T-cell (primary cell): ENCODE results near the gene NMRK2. TPM values are rescaled to one million over a fixed set of nuclear protein-coding genes. Genes with fewer than 3 reads are reported as not detected.

Experiments used
- ATAC-seq, 4 experiments: fragments of 200-7000 bp in 3 of 4; fragments of 150-1000 bp in 1 of 4; cut with Tn5 transposase; replicated peaks in 1 of 4; 1 replicate in 3 of 4; 2 replicates in 1 of 4; pipeline ENCODE4 v1.10.0; 2021; ENCODE audit warnings: moderate library complexity in 3 of 4, mild to moderate bottlenecking in 2 of 4, moderate number of reproducible peaks in 1 of 4
- CTCF ChIA-PET, 2 donors: fragments of 300-600 bp; sonication (Branson Sonifier 250); formaldehyde crosslinking; loops; one replicate each; lab custom pipeline; 2022; ENCODE audit warnings: antibody characterized with exemption in 2 of 2; lab: Charles Lee
- POLR2A ChIA-PET, 2 donors: fragments of 300-600 bp; sonication (Branson Sonifier 250); formaldehyde crosslinking; loops; one replicate each; lab custom pipeline; 2022; ENCODE audit warnings: antibody characterized with exemption in 2 of 2; lab: Charles Lee
- DNase-seq, 35 experiments: peaks; one replicate each; pipeline versions ENCODE4 v3.0.0 to v3.0.0-alpha.2; 2013 to 2023
- H3K27ac ChIP-seq: one replicate; pipeline ENCODE4 v1.5.1; 2013; ENCODE audit warnings: low read length
- H3K27me3 ChIP-seq, 2 experiments: replicated peaks in 1 of 2; 1 replicate in 1 of 2; 2 replicates in 1 of 2; pipeline versions ENCODE4 v1.6.1 to v1.7.0; 2013; ENCODE audit warnings: low read length in 1 of 2, mixed read lengths in 1 of 2; ENCODE audit not compliant: control insufficient read depth in 2 of 2, insufficient read depth in 2 of 2; ENCODE audit errors: extremely low read depth in 1 of 2
- H3K36me3 ChIP-seq, 2 donors: 1 replicate in 1 of 2; 2 replicates in 1 of 2; pipeline versions ENCODE4 v1.6.1 to v1.7.0; 2013; ENCODE audit warnings: low read length in 1 of 2; ENCODE audit not compliant: control insufficient read depth in 2 of 2, insufficient read depth in 1 of 2; ENCODE audit errors: extremely low read depth in 1 of 2
- H3K4me1 ChIP-seq, 2 experiments: 1 replicate in 1 of 2; 2 replicates in 1 of 2; pipeline versions ENCODE4 v1.6.1 to v1.7.0; 2013; ENCODE audit warnings: low read length in 2 of 2, mixed read lengths in 1 of 2; ENCODE audit not compliant: insufficient read depth in 2 of 2, control insufficient read depth in 1 of 2; ENCODE audit errors: extremely low read depth in 1 of 2
- H3K4me3 ChIP-seq, 2 donors: 1 replicate in 1 of 2; 2 replicates in 1 of 2; pipeline versions ENCODE4 v1.5.1 to v1.7.0; 2013; ENCODE audit warnings: mild to moderate bottlenecking in 2 of 2, low read length in 1 of 2, moderate library complexity in 1 of 2; ENCODE audit not compliant: control insufficient read depth in 1 of 2; ENCODE audit errors: extremely low read depth in 1 of 2
- H3K9me3 ChIP-seq: 2 replicates; pipeline ENCODE4 v1.7.0; 2013
- H3K27ac Mint-ChIP-seq, 2 donors: one replicate each; pipeline ENCODE4 v1.8.0; 2020 to 2021; ENCODE audit warnings: mild to moderate bottlenecking in 2 of 2, mixed read lengths in 2 of 2
- H3K27me3 Mint-ChIP-seq, 2 donors: one replicate each; pipeline ENCODE4 v1.8.0; 2021 to 2022; ENCODE audit warnings: mixed read lengths in 2 of 2
- H3K36me3 Mint-ChIP-seq: one replicate; pipeline ENCODE4 v1.8.0; 2021; ENCODE audit warnings: mixed read lengths
- H3K4me1 Mint-ChIP-seq, 3 donors: one replicate each; pipeline ENCODE4 v1.8.0; 2020 to 2022; ENCODE audit warnings: mixed read lengths in 3 of 3, mild to moderate bottlenecking in 1 of 3
- H3K4me3 Mint-ChIP-seq, 3 donors: one replicate each; pipeline ENCODE4 v1.8.0; 2020 to 2022; ENCODE audit warnings: mild to moderate bottlenecking in 3 of 3, mixed read lengths in 3 of 3, moderate library complexity in 3 of 3
- H3K9me3 Mint-ChIP-seq, 3 donors: one replicate each; pipeline ENCODE4 v1.8.0; 2020 to 2022; ENCODE audit warnings: mixed read lengths in 3 of 3
- whole genome bisulfite sequencing: methylation state at CpG from one replicate; pipeline ENCODE4 v1.1.5; 2013; ENCODE audit warnings: missing lambda C conversion rate; ENCODE audit not compliant: insufficient coverage; 5-methylcytosine and 5-hydroxymethylcytosine counted together
- total RNA-seq, 35 experiments: library from RNA in 6 of 35; stranded (reverse) in 6 of 35; fragments of 120-200 nt in 1 of 35; gene quantifications; one replicate each; pipeline versions ENCODE4 v1.2.1 to v1.2.4 and lab custom pipeline; 2013 to 2026

NMRK2 gene
- total RNA-seq, 5 donors from 2014 or later (not counting 1 experiment from before 2014, with no cell fraction given) = not detected

DNA sequence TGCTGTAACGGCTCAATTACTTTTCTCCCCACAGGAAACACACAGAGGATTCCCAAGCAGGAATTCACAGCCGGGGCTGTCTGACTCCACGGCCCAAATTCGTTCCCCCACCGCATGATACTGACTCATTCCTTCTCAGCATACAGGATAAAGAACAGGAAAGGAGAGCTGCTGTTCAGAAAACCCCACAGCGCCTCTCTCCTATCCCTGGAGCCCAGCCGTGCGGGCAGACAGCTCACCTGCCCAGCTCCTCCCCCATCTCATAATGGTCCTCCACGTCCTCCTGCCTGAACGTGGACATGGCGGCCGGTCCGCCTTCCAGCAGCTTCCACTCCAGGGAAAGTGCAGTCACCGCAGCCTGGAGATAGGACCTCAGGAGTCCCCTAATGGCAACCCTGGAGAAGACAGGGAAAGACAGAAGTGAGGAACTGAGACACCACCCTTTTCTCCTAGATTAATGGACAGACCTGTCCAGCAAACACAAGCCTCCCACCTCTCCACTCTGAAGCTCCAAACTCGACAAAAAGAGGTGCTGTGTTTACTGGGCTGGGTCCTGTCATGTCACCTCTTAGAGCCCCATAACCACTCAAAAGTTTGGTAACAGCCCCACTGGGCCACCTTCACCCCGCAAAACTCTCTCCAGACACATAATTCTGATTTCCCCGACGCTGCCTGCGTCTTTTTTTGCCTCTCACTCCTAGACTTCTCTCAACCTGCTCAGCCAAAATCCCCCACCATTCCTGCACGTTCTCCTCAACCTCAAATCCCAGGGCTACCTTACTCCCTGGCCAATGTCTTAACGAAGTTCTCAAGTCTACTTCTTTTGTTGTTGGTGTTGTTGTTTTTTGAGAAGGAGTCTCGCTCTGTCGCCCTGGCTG, 36.8 kb downstream of the NMRK2 start:
- 69% methylated on average over 13 of the region's 23 CpGs for WGBS
- Mint-ChIP-seq H3K27me3 (no peaks in the 10 kb centered on the region), H3K4me3 (peak overlapping the region; percentile 82 to 88 (median 87)), H3K9me3 (no peaks in the 10 kb centered on the region), H3K27ac (peak overlapping the region; percentile 78 to 84), H3K4me1 (peaks cover 19 to 34% (median 30%) of the 10 kb centered on the region in 3 donors), H3K36me3 (peaks cover 10% of the 10 kb centered on the region)
- Histone ChIP-seq H3K9me3 (no peaks in the 10 kb centered on the region), H3K4me1 (peaks cover 4 to 33% of the 10 kb centered on the region in 2 experiments), H3K27ac (no peak overlapping the region), H3K36me3 (peaks cover 5 to 32% of the 10 kb centered on the region in 2 donors), H3K4me3 (peak overlapping the region; percentile 75 to 95), H3K27me3 (no peaks in the 10 kb centered on the region)
- ChIA-PET POLR2A (interaction anchor here (0.5 to 0.9 kb wide), 3 partner anchors 16 to 21 kb away, joined by 3 to 11 read pairs (median 3); partner anchors contain the start of gene EEF2 (in 1 of the 2)), CTCF (interaction anchor here in 1 of 2 donors (0.6 kb wide), 1 partner anchor 18 kb away, joined by 6 read pairs; no protein-coding TSS in a partner anchor)
- ATAC-seq (no peak), DNase-seq (no peak)

DNA sequence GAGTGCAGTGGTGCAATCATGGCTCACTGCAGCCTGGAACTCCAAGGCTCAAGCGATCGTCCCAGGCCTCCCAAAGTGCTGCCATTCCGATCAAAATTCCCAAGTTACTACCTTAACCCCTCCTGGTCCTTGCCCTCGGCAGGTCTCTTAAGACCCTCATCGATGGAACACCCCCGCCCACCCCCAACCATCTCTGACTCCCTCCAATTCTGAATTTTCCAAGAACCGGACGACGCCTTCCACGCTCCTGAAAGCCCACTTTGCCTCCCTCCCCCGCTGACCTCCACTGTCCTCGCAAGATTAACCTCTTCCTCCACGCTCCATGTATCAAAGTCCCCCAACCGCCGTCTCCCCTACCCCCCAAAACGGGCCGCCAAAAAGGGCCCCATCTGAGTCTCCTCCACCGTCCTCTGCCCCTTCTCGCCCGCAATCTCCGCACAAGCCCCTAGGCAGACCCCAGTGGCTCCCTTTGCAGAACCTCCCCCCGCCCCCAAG, 37.5 kb downstream of the NMRK2 start:
- CTCF ChIA-PET = interaction anchor here in 1 of 2 donors (0.8 to 1.1 kb wide), 3 partner anchors 15 to 19 kb away, joined by 3 to 7 read pairs (median 3); partner anchors contain the start of gene EEF2
- H3K9me3 Mint-ChIP-seq = no peaks in the 10 kb centered on the region
- Histone ChIP-seq H3K4me3 (peak overlapping the region; percentile 75 to 95), H3K27ac (peak overlapping the region; percentile 75), H3K27me3 (no peaks in the 10 kb centered on the region), H3K4me1 (peaks cover 4 to 33% of the 10 kb centered on the region in 2 experiments), H3K36me3 (peaks cover under 1 to 33% of the 10 kb centered on the region in 2 donors), H3K9me3 (no peaks in the 10 kb centered on the region)
- WGBS = 3% methylated on average over 21 of the region's 22 CpGs
- DNase-seq = no peak
- H3K27me3 Mint-ChIP-seq = no peaks in the 10 kb centered on the region
- H3K4me1 Mint-ChIP-seq = peaks cover 19 to 34% (median 30%) of the 10 kb centered on the region in 3 donors
- ATAC-seq = peak in 3 of 4 experiments; percentile 9 to 13 (median 13)
- H3K4me3 Mint-ChIP-seq = peak overlapping the region; percentile 82 to 88 (median 87)
- peaks cover 6% of the 10 kb centered on the region for H3K36me3 Mint-ChIP-seq
- POLR2A ChIA-PET = interaction anchor here (0.5 to 1.5 kb wide), 2 partner anchors 17 to 18 kb away, joined by 3 to 5 read pairs; no protein-coding TSS in a partner anchor
- peak overlapping the region; percentile 78 to 84 for H3K27ac Mint-ChIP-seq

DNA sequence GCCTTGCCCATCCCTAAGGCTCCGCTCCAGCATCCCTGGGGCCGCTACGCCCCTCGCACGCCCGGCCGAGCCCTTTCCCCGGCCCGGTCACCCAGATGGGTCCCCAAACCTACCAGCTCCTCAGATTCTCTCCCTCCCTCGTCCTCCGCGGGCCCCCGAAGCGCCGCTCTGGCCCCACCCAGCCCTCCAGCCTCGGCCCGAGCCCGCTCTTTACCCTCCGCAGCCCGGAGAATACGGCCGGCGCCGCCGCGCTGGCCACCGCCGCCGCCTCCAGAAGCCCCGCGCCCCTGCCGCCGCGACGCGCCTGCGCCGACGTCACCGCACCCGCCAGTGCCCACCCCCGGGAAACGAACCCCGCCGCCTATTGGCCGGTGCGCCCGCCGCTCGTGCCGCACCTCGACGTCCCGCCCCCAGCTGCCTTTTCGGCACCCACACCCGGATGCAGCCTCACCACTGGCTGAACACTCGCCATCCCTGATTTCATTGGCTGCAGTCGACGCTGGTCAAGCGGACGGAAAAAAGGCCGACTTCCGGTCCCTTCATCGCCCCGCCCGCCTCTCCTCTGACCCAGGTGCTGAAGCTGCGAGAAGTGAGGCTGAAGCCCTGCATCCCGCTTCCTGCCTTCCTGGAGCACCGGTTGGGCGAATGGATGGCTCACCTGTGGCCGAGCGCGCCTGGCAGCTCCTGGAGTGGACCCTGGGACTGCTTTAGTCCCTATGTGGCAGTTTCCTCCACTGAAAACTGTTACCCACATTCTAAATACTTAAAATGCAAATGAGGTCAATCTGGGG, 38.1 kb downstream of the NMRK2 start, which contains the start of gene DAPK3:
Gene DAPK3, minus strand, starts transcription at position 292 of the 791 bp plus-strand sequence. CDS start 1,364 bp downstream, outside the sequence.
- Histone ChIP-seq H3K36me3 (peaks cover 0 to 35% of the 10 kb centered on the region in 2 donors), H3K27me3 (no peaks in the 10 kb centered on the region), H3K4me1 (peaks cover 4 to 33% of the 10 kb centered on the region in 2 experiments), H3K27ac (peak within 1 kb of the TSS; percentile 75), H3K4me3 (peak within 1 kb of the TSS; percentile 75 to 95), H3K9me3 (no peaks in the 10 kb centered on the region)
- Mint-ChIP-seq H3K4me1 (peaks cover 19 to 34% (median 28%) of the 10 kb centered on the region in 3 donors), H3K4me3 (peak within 1 kb of the TSS; percentile 82 to 88 (median 87)), H3K27me3 (no peaks in the 10 kb centered on the region), H3K9me3 (no peaks in the 10 kb centered on the region), H3K36me3 (peaks cover 6% of the 10 kb centered on the region), H3K27ac (peak within 1 kb of the TSS; percentile 78 to 84)
- under 1% methylated on average over 70 of the region's 73 CpGs for WGBS
- ChIA-PET CTCF (interaction anchor here in 1 of 2 donors (0.8 to 1.1 kb wide), 3 partner anchors 14 to 19 kb away, joined by 3 to 7 read pairs (median 3); partner anchors contain the start of gene EEF2), POLR2A (interaction anchor here (0.6 to 1.5 kb wide), 2 partner anchors 14 to 17 kb away, joined by 4 to 5 read pairs; partner anchors contain the start of gene EEF2 (in 1 of the 2))
- ATAC-seq (peak; percentile 87 to 97 (median 94)), DNase-seq (peak; percentile 71 to 92 (median 84))

DNA sequence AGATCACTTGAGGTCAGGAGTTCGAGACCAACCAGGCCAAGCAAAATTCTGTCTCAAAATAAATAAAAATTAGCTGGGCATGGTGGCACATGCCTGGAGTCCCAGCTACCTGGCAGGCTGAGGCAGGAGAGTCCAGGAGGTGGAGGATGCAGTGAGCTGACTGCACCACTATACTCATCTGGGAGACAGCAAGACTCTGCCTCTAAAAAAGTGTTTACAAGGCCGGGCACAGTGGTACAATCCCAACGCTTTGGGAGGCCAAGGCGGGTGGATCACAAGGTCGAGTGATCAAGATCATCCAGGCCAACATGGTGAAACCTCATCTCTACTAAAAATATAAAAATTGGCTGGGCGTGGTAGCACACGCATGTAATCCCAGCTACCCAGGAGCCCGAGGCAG, 42.3 kb downstream of the NMRK2 start:
- no peak overlapping the region for H3K27ac Mint-ChIP-seq
- WGBS = 93% methylated on average over 4 of the region's 8 CpGs

DNA sequence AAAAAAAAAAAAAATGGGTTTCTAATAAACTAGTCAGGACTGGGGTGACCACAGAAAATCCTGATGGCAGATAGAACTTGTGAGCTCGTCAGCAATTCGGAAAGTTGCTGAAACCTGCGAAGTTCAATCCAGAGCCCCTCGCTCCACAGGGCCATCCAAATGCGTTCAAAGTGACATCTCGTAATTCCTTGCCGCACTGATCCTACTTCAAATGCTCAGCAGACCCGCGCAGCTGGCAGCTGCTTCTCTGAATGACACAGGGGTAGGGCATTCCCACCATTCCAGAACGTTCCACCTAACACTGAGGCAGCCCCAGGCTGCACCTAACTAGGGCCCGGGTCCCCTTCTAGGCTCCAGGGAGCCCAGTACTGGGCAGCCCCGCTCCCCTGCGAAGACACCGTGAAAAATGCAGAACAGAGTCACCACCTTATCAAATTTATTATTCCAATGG, 42.8 kb downstream of the NMRK2 start:
- ChIA-PET CTCF (interaction anchor here in 1 of 2 donors (0.6 to 1.0 kb wide), 3 partner anchors 12 to 30 kb away, joined by 3 to 5 read pairs (median 3); no protein-coding TSS in a partner anchor), POLR2A (interaction anchor here (0.6 kb wide), 2 partner anchors 32 to 353 kb away, joined by 3 to 5 read pairs; no protein-coding TSS in a partner anchor)
- H3K36me3 Mint-ChIP-seq = peaks cover 20% of the 10 kb centered on the region
- no peaks in the 10 kb centered on the region for H3K9me3 ChIP-seq
- ATAC-seq (peak in 1 of 4 experiments; percentile 4), DNase-seq (peak in 2 of 35 experiments; percentile 12 to 25)
- no peaks in the 10 kb centered on the region for H3K27me3 ChIP-seq
- H3K4me3 ChIP-seq = no peak overlapping the region
- peaks cover 0 to 17% of the 10 kb centered on the region in 2 experiments for H3K4me1 ChIP-seq
- H3K9me3 Mint-ChIP-seq = no peaks in the 10 kb centered on the region
- H3K4me3 Mint-ChIP-seq = no peak overlapping the region
- H3K27ac Mint-ChIP-seq = no peak overlapping the region
- peaks cover 10 to 13% (median 12%) of the 10 kb centered on the region in 3 donors for H3K4me1 Mint-ChIP-seq
- no peaks in the 10 kb centered on the region for H3K27me3 Mint-ChIP-seq
- H3K36me3 ChIP-seq = peaks cover 34 to 54% of the 10 kb centered on the region in 2 donors
- 93% methylated on average over 14 of the region's 14 CpGs for WGBS
- H3K27ac ChIP-seq = no peak overlapping the region

More for the DNA sequence above, 42.3 kb downstream of the NMRK2 start:
- no peak for ATAC-seq
- ChIA-PET CTCF (interaction anchor here in 1 of 2 donors (0.6 to 1.0 kb wide), 3 partner anchors 13 to 31 kb away, joined by 3 to 5 read pairs (median 3); no protein-coding TSS in a partner anchor), POLR2A (no interaction called here)
- no peaks in the 10 kb centered on the region for H3K27me3 Mint-ChIP-seq
- no peak overlapping the region for H3K4me3 Mint-ChIP-seq
- no peak overlapping the region for H3K4me3 ChIP-seq
- H3K9me3 ChIP-seq = no peaks in the 10 kb centered on the region
- no peak for DNase-seq
- peaks cover 20% of the 10 kb centered on the region for H3K36me3 Mint-ChIP-seq
- H3K9me3 Mint-ChIP-seq = no peaks in the 10 kb centered on the region
- peaks cover 29 to 49% of the 10 kb centered on the region in 2 donors for H3K36me3 ChIP-seq
- no peak overlapping the region for H3K27ac ChIP-seq
- H3K4me1 Mint-ChIP-seq = peaks cover 13 to 17% (median 15%) of the 10 kb centered on the region in 3 donors
- no peaks in the 10 kb centered on the region for H3K27me3 ChIP-seq
- H3K4me1 ChIP-seq = peaks cover 1 to 22% of the 10 kb centered on the region in 2 experiments
